ENCODE data around the gene EDDM13.
"Not testable (repeated sequence)": the region's sequence is repeated elsewhere in the genome, so short reads cannot be mapped to it uniquely, and the experiment has no call there.

The EDDM13 gene

DNA sequence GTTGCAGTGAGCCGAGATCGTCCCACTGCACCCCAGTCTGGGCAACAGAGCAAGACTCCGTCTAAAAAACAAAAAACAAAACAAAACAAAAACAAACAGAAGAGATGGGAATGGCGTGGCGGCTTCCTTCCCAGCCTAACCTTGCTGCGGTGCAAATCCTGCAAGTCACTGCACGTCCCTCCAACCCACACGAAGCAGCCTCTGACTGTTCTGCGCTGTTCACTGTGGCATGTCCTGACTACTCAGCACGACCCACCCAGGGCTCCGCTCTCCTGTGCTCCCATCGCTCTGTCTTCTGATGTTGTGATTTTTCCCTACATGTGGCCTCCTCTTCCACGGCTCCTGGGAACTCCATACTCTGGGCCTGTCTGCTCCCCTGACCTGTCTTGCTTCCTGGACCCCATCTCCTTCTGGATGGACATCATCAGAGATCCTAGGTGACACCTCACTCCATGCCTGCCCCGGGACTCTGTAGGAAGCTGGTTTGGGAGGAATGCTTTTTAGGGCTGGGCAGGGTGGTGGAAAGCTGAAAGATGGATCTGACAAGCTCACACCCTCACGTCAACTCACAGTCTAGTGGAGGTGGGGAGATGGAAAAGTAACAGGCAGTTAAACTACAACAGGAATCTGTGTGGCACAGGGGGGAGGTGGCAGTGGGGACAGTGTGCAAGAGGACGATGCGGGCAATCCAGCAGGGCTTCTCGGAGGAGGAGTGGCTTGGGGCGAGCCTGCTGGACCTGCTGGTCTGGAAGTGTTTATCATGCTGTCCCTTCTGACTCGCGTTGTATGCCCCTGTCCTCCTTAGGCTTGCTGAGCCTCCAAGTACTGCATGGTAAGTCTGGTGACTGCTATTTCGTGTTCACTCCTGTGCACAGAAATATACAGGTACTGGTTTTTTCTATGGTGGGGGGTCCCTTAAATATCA, 23.2 kb downstream of the EDDM13 start:
- DNase-seq (ENCODE audit: low read depth) = no peak

DNA sequence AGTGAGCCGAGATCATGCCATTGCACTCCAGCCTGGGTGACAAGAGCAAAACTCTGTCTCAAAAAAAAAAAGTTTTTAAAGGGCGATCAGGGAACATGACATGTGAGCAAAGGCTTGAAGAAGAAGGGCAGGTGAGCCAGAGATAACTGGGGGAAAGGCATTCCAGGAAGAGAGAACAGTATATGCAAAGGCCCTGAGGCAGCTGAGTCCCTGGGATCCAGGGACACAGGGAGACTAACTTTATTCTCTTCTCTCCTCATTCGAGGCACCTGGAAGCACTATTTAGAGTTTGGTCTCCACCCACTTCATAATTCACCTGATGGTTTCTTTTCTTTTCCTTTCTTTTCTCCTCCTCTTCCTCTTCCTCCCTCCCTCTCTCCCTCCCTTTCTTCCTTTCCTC, 24.5 kb downstream of the EDDM13 start:
- no peak for DNase-seq (ENCODE audit: low read depth)

DNA sequence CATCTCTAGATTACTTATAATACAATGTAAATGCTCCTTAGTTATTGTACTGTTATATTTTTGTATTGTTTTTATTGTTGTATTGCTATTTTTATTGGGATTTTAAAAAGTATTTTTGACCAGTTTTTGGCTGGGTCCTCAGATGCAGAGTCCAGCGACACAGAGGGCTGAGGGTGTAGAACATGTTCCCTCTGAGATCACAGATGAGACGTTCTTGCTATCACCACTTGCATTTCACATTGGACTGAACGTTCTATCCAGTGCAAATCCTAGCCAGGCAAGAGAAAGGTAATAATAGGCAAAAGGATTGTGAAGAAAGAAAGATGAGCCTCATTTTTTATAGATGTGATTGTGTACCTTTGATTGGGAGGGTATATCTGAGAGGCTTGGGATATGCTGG, 27.1 kb downstream of the EDDM13 start:
- no peak for DNase-seq (ENCODE audit: low read depth)

DNA sequence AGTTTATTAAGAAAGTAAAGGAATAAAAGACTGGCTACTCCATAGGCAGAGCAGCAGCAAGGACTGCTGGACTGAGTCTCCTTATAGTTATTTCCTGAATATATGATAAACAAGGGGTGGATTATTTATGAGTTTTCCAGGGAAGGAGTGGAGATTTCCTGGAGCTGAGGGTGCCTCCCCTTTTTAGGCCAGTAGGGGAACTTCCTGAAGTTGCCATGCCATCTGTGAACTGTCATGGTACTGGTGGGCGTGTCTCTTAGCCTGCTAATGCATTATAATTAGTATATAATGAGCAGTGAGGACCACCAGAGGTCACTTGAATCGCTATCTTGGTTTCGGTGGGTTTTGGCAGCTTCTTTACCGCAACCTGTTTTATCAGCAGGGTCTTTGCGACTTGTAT, 28.6 kb downstream of the EDDM13 start:
- no peak for DNase-seq (ENCODE audit: low read depth)

DNA sequence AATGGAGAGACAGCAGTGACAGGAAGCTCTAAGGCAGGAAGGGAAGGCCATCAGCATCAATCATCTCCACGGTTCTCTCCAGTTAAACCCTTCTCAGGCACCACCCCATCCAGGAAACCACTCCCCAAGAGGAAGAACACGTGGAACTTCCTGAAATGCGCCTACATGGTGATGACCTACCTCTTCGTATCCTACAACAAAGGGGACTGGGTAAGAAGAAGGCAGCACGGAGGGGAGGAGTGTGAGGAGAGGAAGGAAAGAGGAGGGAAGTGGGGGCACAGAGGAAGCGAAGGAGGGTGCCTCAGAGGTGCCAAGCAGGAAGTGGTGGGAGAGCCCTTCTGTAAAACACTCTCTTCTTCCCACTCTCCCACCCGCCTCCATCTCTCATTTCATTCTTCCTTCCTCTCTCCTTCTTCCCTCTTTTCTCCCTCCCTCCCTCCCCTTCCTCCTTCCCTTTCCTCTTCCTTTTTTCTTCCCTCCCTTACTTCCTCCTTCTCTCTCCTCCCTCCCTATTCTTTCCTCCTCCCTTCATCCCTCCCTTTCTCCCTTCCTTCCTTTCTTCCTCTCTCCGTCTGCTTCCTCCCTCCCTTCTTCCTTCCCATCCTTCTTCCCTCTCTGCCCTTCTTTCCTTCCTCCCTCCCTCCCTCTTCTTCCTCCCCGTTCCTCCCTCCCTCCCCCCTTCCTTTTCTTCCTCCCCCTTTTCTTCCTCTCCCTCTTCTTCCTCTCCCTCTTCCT, 29.5 kb downstream of the EDDM13 start:
- DNase-seq (ENCODE audit: low read depth) = no peak

DNA sequence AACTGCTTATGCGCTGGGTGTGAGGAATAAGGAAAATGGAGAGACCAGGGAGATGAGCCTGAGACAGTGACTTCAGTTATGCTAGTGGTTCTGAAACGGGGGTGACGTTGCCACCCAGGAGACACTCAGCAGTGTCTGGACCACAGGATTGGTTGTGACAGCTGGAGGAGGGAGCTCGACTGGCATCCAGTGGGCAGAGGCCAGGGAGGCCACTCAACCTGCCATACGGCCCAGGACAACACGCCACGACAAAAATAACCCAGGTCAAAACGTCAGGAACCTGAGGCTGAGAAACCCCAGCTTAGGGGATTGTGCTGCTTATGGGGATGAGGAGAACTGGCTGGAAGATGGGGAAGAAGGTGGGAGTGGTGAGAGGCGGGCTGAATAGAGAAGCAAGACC, 31.7 kb downstream of the EDDM13 start:
- no peak for DNase-seq (ENCODE audit: low read depth)

DNA sequence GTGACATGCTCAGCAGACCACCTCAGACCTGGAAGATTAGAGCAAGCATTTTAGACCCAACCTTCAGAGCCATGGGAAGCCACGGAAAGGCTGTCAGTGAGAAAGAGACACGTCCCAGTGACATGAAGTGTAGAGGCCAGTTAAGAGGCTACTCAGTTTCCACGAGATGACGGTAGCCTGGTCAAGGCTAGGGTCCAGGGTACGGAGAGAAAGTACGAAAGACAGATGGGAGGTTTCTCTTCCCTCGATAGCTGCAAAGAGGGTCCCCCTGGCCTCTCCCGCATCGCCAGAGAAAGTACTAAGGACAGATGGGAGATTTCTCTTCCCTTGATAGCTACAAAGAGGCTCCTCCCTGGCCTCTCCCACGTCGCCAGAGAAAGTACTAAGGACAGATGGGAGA, 33.5 kb downstream of the EDDM13 start:
- DNase-seq (ENCODE audit: low read depth) = no peak

DNA sequence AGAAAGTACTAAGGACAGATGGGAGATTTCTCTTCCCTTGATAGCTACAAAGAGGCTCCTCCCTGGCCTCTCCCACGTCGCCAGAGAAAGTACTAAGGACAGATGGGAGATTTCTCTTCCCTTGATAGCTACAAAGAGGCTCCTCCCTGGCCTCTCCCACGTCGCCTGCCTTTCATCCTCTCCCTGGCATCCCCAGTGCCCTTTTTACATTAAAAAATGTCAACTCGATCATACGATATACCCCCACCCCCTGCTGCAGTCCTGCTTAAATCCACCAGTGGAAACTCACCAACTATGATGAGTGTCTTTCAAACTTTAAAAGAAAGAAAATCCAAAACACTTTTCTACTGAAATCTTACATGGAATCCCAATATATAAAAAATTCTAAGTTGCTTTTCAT, 34.5 kb downstream of the EDDM13 start:
- DNase-seq (ENCODE audit: low read depth) = not testable (repeated sequence)

DNA sequence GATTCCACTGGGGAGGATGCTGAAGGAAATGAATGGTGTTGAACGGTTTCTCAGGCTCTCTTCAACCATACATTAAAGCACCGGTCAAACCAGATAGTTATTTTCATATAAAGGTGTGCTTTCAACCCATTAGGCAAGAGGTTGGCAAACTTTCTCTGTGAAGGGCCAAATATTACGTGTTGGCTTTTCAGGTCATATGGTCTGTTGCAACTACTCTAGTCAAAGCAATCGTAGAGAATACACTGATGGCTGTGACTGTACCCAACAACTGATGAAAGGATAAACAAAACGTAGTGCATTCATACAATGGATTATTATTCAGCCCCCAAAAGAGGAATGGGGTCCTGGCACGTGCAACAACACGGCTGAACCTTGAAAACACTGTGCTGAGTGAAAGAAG, 36.2 kb downstream of the EDDM13 start:
- no peak for DNase-seq (ENCODE audit: low read depth)

DNA sequence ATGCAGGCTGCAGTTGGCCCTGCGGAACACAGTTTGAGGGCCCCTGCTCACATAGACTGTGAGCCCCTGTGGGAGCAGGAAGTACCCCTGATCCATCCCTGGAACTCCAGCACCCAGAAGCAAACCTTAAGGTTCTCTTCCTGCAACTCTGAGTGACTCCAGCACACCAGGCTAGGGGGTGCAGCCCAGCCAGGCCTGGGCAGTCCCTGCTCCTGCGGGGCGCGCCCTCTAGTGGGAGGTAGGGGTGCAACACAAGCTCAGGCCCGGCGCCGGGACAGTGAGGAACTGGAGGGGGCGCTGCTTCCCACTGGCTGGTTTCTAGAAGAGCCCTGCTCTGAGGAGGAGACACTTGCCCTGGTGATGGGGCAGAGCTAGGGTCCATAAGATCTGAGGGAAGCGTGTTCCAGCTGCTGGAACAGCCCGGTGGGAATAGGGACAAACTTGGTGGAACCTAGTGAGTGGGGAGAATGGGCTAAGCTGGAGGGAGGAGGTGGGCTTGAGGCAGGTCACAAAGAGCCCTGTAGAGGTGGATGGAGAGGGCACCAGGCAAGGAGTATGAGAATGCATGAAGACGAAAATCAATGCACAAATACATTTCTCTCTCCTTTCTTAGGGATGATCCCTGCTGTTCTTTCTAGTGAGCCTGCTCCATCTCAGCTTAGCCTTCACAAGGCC, 37.1 kb downstream of the EDDM13 start:
- DNase-seq (ENCODE audit: low read depth) = peak; percentile 11

DNA sequence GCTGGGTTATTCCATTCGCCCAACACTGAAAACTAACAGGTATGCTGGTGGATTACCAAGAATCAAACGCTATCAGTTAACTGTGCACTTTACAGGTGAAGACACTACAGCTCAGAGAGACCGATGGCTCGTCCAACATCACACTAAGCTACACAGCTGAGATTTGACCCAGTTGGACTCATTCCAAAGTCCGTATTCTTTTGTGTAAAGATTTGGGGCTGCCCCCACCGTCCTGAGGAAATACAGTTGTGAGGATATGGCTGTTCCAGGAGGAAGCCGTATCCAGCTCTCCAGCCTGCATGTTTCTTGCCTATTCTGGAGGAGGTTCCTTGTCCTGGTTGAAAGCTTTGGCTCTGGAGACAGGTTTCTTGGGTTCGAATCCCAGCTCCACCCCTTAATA, 37.9 kb downstream of the EDDM13 start:
- no peak for DNase-seq (ENCODE audit: low read depth)

DNA sequence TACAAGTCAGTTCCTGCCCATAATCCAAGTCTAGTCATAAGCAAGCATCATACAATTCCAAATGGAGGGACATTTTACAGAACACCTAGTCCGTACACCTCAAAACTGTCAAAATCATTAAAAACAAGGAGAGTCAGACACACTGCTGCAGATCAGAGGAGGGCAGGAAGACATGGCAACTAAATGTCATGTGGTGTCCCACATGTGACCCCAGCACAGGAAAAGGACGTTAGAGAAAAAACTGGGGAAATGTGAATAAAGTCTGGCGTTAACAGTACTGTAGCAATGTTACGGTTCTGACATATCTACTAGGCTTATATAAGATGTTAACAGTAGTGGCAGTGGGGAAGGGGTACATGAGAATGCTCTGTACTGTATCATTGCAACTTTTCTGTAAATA, 39.8 kb downstream of the EDDM13 start:
- no peak for DNase-seq (ENCODE audit: low read depth)

DNA sequence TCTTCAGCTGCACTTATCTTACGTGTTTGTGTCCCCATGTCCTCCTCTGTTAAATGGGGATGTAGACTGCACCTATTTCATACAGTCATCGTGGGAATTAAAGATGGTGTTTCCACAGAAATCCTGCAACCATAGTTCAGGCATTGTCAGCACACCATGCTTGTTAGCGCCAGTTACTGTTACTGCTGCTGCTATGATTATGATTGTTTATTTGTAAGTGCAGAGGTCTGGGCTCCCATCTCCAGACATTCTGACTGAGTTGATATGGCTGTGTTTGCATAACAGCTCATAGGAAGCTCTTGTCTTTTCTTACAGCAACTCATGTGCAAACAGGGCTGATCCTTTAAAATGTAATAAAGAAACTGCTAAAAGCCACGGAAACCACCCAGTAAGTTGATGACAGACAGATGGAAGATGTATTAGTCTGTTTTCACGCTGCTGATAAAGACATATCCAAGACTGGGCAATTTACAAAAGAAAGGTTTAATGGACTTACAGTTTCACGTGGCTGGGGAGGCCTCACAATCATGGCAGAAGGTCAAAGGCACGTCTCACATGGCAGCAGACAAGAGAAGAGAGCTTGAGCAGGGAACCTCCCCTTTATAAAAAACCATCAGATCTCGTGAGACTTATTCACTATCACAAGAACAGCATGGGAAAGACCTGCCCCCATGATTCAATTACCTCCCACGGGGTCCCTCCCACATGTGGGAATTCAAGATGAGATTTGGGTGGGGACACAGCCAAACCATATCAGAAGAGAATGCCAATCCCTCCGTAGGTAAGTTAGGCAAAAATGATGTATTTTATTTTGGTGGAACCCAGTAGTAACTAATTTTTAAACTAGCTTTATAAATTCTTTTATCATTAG, 40.5 kb downstream of the EDDM13 start:
- DNase-seq (ENCODE audit: low read depth) = no peak

DNA sequence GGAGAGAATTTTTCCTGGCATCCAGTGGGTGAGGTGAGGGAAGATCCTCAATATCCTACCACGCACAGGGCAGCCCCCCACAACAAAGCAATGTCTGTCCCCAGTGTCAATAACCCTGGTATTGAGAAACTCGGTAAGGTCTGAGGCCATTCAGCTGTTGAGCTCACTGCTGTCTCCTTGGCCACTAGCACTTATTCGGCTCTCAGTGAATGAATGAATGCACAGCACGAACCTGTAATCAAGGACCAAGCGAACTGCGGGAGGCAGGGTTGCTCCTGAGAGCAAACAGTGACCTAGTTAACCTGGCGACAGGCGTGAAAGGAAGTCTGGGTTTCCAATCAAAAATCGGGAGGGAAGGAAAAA, 41.5 kb downstream of the EDDM13 start:
- DNase-seq (ENCODE audit: low read depth) = no peak

DNA sequence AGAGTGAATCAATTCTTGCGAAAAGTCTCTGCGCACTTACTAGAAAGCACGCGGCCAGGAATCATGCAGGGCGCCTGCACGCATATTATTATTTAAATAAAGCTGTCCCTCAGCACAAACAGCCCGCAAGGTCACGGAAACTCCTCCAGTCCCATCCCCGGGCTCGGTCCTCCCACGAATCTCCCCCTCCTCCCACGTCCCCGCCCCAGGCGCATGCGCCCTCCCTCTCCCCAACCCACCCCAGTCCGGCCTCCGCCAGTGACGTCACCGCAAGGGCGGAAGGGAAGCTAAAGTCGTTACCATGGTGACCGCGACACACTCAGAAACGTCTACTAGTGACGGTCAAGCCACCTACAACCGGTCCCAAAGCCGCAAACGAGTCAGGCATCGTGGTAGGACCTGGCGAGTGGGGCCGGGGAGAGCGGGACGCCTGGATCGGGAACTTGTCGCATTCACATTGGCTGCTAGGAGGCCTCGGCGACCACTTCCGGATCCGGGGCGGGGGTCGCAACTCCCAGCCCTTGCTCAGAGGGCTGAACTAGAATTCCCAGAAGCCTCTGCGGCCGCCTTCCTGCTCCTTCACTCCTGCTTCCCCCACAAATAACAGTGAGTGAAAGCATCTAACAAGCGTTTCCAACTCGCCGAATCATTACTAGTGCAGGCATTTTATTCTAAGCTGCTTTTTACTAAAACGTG, 42.0 kb downstream of the EDDM13 start, which contains the start of gene ZSCAN5A:
Gene ZSCAN5A (minus strand): TSS at position 459 of the 696 bp plus-strand sequence. CDS start 89,793 bp downstream, outside the sequence.
- peak; percentile 94 for DNase-seq (ENCODE audit: low read depth)

DNA sequence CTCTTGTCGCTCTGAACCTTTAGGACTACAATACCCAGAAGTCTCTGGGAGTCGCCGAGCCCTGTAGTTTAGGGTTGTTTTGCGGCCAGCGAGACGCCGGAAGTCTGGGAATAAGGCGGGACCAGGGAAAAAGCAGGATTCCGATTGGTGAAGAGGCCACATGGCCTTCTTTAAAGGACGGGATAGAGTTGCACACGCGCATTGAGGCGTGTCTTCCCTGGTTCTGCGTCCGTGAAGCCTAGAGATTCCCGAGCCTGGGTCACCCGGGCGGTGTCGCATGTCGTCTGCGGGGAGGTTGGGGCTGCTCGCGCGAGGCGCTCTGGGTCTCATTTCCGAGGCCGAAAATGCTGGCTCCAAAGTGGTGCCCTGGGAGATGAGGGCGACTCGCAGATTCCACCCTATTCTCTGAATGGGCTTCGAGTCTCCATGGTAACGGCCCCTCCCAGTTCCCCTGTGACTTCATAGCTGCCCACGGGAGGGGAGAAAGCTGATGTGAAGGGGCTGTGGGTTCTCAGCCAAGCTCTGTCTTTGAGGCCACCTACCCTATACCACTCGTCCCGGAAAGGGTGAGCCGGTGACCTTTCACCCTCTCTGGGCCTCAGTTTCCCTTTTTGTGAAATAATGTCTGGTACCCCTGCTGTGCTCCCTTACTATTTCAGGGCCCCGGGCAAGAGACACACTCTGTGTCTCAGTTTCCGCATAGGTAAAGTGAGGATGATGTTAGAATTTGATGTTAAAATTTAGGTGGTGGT, 42.7 kb downstream of the EDDM13 start:
- peak; percentile 87 for DNase-seq (ENCODE audit: low read depth)

DNA sequence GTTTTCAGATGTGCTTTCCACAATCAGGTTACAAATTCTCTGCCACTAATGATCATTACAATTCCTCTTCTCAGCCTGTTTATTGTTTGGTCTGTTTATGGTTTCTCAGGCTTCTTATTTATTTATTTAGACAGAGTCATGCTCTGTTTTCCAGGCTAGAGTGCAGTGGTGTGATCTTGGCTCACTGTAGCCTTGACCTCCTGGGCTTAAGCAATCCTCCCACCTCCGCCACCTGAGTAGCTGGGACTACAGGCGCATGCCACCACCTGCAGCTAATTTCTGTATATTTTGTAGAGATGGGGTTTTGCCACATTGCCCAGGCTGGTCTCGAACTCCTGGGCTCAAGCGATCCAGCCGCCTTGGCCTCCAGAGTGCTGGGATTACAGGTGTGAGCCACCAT, 44.2 kb downstream of the EDDM13 start:
- no peak for DNase-seq (ENCODE audit: low read depth)

DNA sequence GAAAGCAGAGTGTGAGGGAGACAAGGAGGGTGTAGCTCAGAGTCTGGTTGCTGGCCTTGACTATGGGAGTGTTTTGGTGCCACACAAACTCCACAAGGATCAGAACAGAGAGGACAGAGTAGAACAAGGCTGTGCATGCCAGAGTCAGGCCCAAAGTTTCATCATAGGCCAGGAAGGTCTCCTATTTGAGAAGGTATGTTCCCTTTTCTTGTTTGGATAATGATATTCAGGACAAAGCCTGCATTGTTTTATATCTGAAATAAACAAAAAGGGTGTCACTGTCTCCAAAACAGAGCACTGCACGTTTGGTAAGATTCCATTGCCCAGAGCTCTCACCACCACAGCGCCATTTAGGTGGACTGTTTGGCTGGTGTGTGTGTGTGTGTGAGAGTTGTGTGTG, 45.2 kb downstream of the EDDM13 start:
- DNase-seq (ENCODE audit: low read depth) = no peak

DNA sequence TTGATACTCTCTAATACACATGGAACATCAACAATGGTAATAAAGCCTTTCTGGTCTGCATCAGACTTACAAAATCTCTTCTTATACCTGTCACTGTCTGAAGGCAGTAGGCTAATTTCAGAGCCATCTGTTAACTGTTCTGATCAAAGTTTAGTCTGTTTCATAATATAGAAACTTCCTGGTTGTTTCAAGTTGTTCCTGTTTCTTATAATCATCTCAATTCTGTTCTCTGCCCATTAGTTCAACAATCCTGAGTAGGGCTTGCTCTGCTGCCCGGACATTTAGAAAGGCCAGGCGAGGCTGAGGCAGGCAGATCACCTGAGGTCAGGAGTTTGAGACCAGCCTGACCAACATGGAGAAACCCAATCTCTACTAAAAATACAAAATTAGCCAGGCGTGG, 47.4 kb downstream of the EDDM13 start:
- DNase-seq (ENCODE audit: low read depth) = no peak

DNA sequence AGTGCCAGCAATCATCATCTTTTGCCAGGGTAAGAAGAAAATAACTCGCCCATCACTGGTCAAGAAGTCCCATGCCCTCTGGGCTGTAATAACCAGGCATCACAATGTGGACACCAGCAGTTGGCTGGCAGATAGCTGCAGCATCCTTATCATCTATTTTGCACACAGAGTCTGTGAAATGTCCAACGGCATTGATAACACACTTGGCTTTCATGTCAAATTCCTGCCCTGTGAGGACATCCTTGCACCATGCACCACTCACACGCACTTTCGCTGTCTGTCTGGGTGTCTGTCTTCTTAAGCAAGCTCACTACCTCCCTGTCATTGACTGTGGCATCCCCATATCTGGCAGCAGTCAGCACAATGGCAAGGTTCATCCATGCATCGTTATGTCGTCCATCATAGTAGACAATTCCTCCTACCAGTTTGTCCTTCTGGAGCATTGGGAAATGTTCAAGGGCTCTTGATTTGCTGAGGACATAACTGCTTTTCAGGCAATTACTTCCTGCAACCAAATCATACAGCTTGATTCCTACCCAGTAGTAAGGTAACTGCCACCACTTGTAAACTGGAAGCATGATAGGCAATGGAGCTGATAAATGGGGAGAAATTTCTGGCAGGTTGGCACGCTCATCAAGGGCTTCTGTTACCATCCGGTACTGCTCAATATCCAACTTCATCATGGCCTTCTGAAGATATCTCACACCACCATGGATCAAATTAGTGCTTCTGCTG, 48.9 kb downstream of the EDDM13 start:
- DNase-seq (ENCODE audit: low read depth) = no peak

Data from activated gamma-delta T cell treated with anti-CD3 and anti-CD28 coated beads, Interleukin-2, amount 50 U/mL, for 16 hours (primary cell).